HepG2 (cell line): ENCODE data around the gene INPP5E.

ENCODE experiments used
- KLF11 ChIP-seq: IDR thresholded peaks from 2 replicates; pipeline ENCODE4 v1.6.1; 2016; ENCODE audit warnings: missing compliant biosample characterization
- MAFF ChIP-seq: IDR thresholded peaks from 2 replicates; pipeline ENCODE4 v1.6.1; 2011; ENCODE audit warnings: low read depth, low read length, improper control_type of control experiment
- RAD21 ChIP-seq: fragments of 450-650 bp; formaldehyde crosslinking; IDR thresholded peaks from 2 replicates; pipeline ENCODE4 v1.5.0; 2020; ENCODE audit warnings: mild to moderate bottlenecking
- ZNF24 ChIP-seq: fragments of 450-650 bp; IDR thresholded peaks from 2 replicates; pipeline ENCODE4 v1.6.1; 2017; ENCODE audit warnings: antibody characterized with exemption, mild to moderate bottlenecking

DNA sequence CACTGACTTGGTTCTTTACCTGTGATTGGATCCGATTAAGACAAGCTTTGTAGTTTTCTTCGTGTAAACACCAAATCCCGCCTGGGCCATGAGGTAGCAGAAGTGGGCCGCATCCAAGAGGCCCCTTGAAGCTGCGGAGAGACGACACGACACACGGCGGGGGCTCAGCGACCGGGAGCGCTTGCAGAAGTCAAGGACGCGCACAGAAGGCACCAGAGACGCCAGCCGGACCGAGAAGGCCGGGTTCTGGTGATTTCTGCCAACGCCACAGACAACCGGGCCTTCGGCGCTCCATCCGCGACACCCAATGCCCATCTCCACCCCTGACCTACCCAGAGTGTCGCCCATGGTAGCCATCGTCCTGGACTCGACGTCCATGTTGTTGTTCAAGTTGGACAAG lies 19.8 kb upstream of the INPP5E start:
- TF ChIP-seq MAFF = no peak
- no peak for TF ChIP-seq KLF11 (CRISPR knock-in tag)
- TF ChIP-seq ZNF24 = no peak
- no peak for TF ChIP-seq RAD21 (CRISPR knock-in tag)
